Activated naive CD8-positive, alpha-beta T cell treated with anti-CD3 and anti-CD28 coated beads, Interleukin-2, amount 50 U/mL, for 24 hours (primary cell): ENCODE results near the gene RMC1.
"Not testable (repeated sequence)": the region's sequence is repeated elsewhere in the genome, so short reads cannot be mapped to it uniquely, and the experiment has no call there.

Source experiments
- ATAC-seq: fragments of 150-1000 bp; cut with Tn5 transposase; one replicate; pipeline ENCODE4 v1.10.0; 2021
- DNase-seq: peaks from one replicate; pipeline ENCODE4 v3.0.0; 2021
- H3K27ac Mint-ChIP-seq: one replicate; pipeline ENCODE4 v1.8.0; 2021; ENCODE audit warnings: mild to moderate bottlenecking, mixed read lengths
- H3K27me3 Mint-ChIP-seq: one replicate; pipeline ENCODE4 v1.8.0; 2021; ENCODE audit warnings: mixed read lengths
- H3K36me3 Mint-ChIP-seq: one replicate; pipeline ENCODE4 v1.8.0; 2021; ENCODE audit warnings: low read depth, mixed read lengths
- H3K4me1 Mint-ChIP-seq: one replicate; pipeline ENCODE4 v1.8.0; 2021; ENCODE audit warnings: mixed read lengths
- H3K4me3 Mint-ChIP-seq: one replicate; pipeline ENCODE4 v1.8.0; 2021; ENCODE audit warnings: mild to moderate bottlenecking, moderate library complexity, mixed read lengths
- H3K9me3 Mint-ChIP-seq: one replicate; pipeline ENCODE4 v1.8.0; 2021; ENCODE audit warnings: mixed read lengths

Gene RMC1

GRCh38 chr18:23485386-23485785 is 17.9 kb upstream of the RMC1 start:
- ATAC-seq (no peak), DNase-seq (no peak)
- Mint-ChIP-seq H3K4me1 (peaks cover 27% of the 10 kb centered on the region), H3K27ac (no peak overlapping the region), H3K27me3 (no peaks in the 10 kb centered on the region), H3K4me3 (no peak overlapping the region), H3K36me3 (peaks cover 11% of the 10 kb centered on the region), H3K9me3 (no peaks in the 10 kb centered on the region)

GRCh38 chr18:23487738-23488570 is 15.4 kb upstream of the RMC1 start:
- no peaks in the 10 kb centered on the region for H3K27me3 Mint-ChIP-seq
- DNase-seq: peak; percentile 47

DNA sequence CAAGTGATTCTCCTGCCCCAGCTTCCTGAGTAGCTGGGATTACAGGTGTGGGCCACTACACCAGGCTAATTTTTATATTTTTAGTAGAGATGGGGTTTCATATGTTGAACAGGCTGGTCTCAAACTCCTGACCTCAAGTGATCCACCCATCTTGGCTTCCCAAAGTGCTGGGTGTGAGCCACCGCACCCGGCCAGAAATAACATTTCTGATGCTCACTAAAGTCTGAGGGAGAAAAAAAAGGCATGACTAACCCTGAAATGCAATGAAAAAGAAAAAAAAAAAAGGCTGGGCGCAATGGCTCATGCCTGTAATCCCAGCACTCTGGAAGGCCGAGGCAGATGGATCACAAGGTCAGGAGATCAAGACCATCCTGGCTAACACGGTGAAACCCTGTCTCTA is 13.7 kb upstream of the RMC1 start:
- DNase-seq, H3K27me3 Mint-ChIP-seq, ATAC-seq, H3K27ac Mint-ChIP-seq, H3K36me3 Mint-ChIP-seq, H3K9me3 Mint-ChIP-seq, H3K4me3 Mint-ChIP-seq: not testable (repeated sequence)
- H3K4me1 Mint-ChIP-seq: peaks cover 23% of the 10 kb centered on the region

More at GRCh38 chr18:23487738-23488570, 15.4 kb upstream of the RMC1 start:
- peak overlapping the region; percentile 80 for H3K27ac Mint-ChIP-seq
- peak; percentile 85 for ATAC-seq
- peaks cover 5% of the 10 kb centered on the region for H3K36me3 Mint-ChIP-seq
- peaks cover 23% of the 10 kb centered on the region for H3K4me1 Mint-ChIP-seq
- H3K9me3 Mint-ChIP-seq: no peaks in the 10 kb centered on the region
- H3K4me3 Mint-ChIP-seq: peak overlapping the region; percentile 30

DNA sequence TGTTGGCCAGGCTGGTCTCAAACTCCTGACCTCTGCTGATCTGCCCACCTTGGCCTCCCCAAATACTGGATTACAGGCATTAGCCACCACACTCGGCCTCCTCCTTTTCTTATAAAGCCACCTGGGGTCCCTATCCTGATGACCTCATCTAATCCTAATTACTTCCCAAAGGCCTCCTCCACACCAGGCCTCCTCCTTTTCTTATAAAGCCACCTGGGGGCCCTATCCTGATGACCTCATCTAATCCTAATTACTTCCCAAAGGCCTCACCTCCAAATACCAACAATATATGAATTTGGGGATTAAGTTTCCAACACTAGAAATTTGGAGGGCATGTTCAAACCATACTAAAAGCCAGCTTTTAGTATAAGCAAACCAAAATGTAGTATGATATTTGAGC is 9.7 kb upstream of the RMC1 start:
- H3K27ac Mint-ChIP-seq: no peak overlapping the region
- peaks cover 21% of the 10 kb centered on the region for H3K4me1 Mint-ChIP-seq
- no peak overlapping the region for H3K4me3 Mint-ChIP-seq
- H3K9me3 Mint-ChIP-seq: no peaks in the 10 kb centered on the region
- H3K27me3 Mint-ChIP-seq: no peaks in the 10 kb centered on the region
- no peaks in the 10 kb centered on the region for H3K36me3 Mint-ChIP-seq
- DNase-seq: no peak
- ATAC-seq: no peak

- no peaks in the 10 kb centered on the region for H3K27me3 Mint-ChIP-seq
- DNase-seq (no peak), ATAC-seq (no peak)
- H3K9me3 Mint-ChIP-seq: no peaks in the 10 kb centered on the region
- H3K36me3 Mint-ChIP-seq: no peaks in the 10 kb centered on the region
- H3K27ac Mint-ChIP-seq: no peak overlapping the region
- H3K4me3 Mint-ChIP-seq: no peak overlapping the region
- H3K4me1 Mint-ChIP-seq: peaks cover 26% of the 10 kb centered on the region
These were observed 8.3 kb upstream of the RMC1 start for GRCh38 chr18:23494992-23495391.

GRCh38 chr18:23495723-23496440 is 7.4 kb upstream of the RMC1 start:
- H3K9me3 Mint-ChIP-seq: no peaks in the 10 kb centered on the region
- H3K27me3 Mint-ChIP-seq: no peaks in the 10 kb centered on the region
- DNase-seq (no peak), ATAC-seq (no peak)
- H3K4me1 Mint-ChIP-seq: peaks cover 23% of the 10 kb centered on the region
- H3K36me3 Mint-ChIP-seq: no peaks in the 10 kb centered on the region
- no peak overlapping the region for H3K27ac Mint-ChIP-seq
- H3K4me3 Mint-ChIP-seq: peak overlapping the region; percentile 22

DNA sequence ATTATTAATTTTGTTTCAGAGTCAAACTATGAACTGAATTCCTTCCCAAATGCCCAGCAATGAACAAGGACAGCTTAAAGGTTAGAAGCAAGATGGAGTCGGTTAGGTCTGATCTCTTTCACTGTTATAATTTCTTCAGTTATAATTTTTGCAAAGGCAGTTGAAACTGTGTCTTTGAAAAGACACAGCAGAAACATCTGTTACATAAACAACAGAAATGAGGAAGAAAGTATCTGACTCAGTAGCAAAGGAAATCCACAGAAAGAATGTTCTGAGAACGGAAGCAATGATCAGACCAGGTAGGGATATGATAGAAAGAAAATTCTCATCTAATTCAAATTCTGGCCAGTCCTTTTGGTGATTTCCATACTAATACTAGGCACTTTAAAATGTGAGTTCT is 5.2 kb upstream of the RMC1 start:
- H3K9me3 Mint-ChIP-seq: no peaks in the 10 kb centered on the region
- no peak overlapping the region for H3K4me3 Mint-ChIP-seq
- no peak overlapping the region for H3K27ac Mint-ChIP-seq
- H3K4me1 Mint-ChIP-seq: peaks cover 32% of the 10 kb centered on the region
- H3K36me3 Mint-ChIP-seq: no peaks in the 10 kb centered on the region
- no peaks in the 10 kb centered on the region for H3K27me3 Mint-ChIP-seq
- no peak for DNase-seq
- no peak for ATAC-seq

DNA sequence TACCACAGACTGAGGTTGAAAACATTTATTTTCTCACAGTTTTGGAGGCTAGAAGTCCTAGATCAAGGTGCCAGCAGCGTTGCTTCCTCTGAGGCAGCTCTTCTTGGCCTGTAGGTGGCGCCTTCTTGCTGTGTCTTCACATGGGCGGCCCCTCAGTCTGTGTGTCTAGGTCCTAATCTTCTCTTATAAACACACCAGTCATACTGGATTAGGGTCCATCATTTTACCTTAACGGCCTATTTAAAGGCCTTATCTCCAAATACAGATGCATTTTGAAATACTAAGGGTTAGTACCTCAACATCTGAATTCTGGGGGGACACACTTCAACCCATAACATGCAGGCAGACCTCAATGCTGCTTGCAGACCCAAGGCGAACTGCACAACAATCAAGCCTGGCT is 4.4 kb upstream of the RMC1 start:
- no peak overlapping the region for H3K4me3 Mint-ChIP-seq
- H3K27ac Mint-ChIP-seq: peak overlapping the region; percentile 8
- DNase-seq (peak; percentile 77), ATAC-seq (peak; percentile 62)
- H3K36me3 Mint-ChIP-seq: no peaks in the 10 kb centered on the region
- no peaks in the 10 kb centered on the region for H3K27me3 Mint-ChIP-seq
- no peaks in the 10 kb centered on the region for H3K9me3 Mint-ChIP-seq
- peaks cover 33% of the 10 kb centered on the region for H3K4me1 Mint-ChIP-seq

GRCh38 chr18:23499291-23499781 is 4.0 kb upstream of the RMC1 start:
- DNase-seq (no peak), ATAC-seq (no peak)
- Mint-ChIP-seq H3K36me3 (no peaks in the 10 kb centered on the region), H3K9me3 (no peaks in the 10 kb centered on the region), H3K4me3 (no peak overlapping the region), H3K27ac (peak overlapping the region; percentile 21), H3K27me3 (no peaks in the 10 kb centered on the region), H3K4me1 (peaks cover 37% of the 10 kb centered on the region)

- no peak for DNase-seq
- Mint-ChIP-seq H3K27ac (no peak overlapping the region), H3K4me3 (no peak overlapping the region), H3K4me1 (peaks cover 46% of the 10 kb centered on the region), H3K27me3 (no peaks in the 10 kb centered on the region), H3K36me3 (peaks cover 5% of the 10 kb centered on the region), H3K9me3 (no peaks in the 10 kb centered on the region)
- no peak for ATAC-seq
These were observed 1.7 kb upstream of the RMC1 start for GRCh38 chr18:23501626-23502025.

- Mint-ChIP-seq H3K27me3 (no peaks in the 10 kb centered on the region), H3K4me3 (peak overlapping the region; percentile 82), H3K9me3 (no peaks in the 10 kb centered on the region), H3K4me1 (peaks cover 49% of the 10 kb centered on the region), H3K27ac (peak overlapping the region; percentile 88), H3K36me3 (peaks cover 5% of the 10 kb centered on the region)
- ATAC-seq (no peak), DNase-seq (no peak)
These were observed 734 bp upstream of the RMC1 start for GRCh38 chr18:23502516-23503037.

GRCh38 chr18:23503963-23504344 is 643 bp downstream of the RMC1 start:
- ATAC-seq: no peak
- no peak for DNase-seq
- peak overlapping the region; percentile 90 for H3K27ac Mint-ChIP-seq
- no peaks in the 10 kb centered on the region for H3K27me3 Mint-ChIP-seq
- peaks cover 39% of the 10 kb centered on the region for H3K4me1 Mint-ChIP-seq
- H3K9me3 Mint-ChIP-seq: no peaks in the 10 kb centered on the region
- H3K4me3 Mint-ChIP-seq: peak overlapping the region; percentile 96
- peaks cover 12% of the 10 kb centered on the region for H3K36me3 Mint-ChIP-seq

GRCh38 chr18:23504720-23505119 is 1.4 kb downstream of the RMC1 start:
- H3K27ac Mint-ChIP-seq: peak overlapping the region; percentile 90
- no peaks in the 10 kb centered on the region for H3K9me3 Mint-ChIP-seq
- peaks cover 13% of the 10 kb centered on the region for H3K36me3 Mint-ChIP-seq
- DNase-seq: no peak
- H3K4me3 Mint-ChIP-seq: peak overlapping the region; percentile 96
- H3K27me3 Mint-ChIP-seq: no peaks in the 10 kb centered on the region
- ATAC-seq: no peak
- peaks cover 35% of the 10 kb centered on the region for H3K4me1 Mint-ChIP-seq

DNA sequence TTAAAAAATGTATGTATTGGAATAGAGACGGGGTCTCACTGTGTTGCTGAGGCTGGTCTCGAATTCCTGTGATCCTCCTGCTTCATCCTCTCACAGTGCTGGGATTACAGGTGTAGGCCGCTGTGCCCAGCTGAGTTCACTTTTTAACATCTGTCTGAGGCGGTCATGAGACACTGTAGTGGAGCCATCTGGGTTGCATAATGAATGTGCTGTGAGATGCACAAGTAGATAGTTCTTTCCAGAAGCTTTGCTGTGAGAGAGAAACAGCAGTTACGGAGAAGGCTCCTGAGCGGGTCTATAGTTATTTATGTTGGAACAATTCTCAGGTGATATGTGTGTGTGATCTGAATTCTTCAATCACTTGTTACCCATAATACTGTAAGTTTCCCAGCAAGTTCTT is 3.1 kb downstream of the RMC1 start:
- no peak overlapping the region for H3K4me3 Mint-ChIP-seq

GRCh38 chr18:23510923-23511322 is 7.6 kb downstream of the RMC1 start:
- not testable (repeated sequence) for H3K4me3 Mint-ChIP-seq, DNase-seq, H3K27ac Mint-ChIP-seq, H3K27me3 Mint-ChIP-seq, H3K9me3 Mint-ChIP-seq, ATAC-seq
- Mint-ChIP-seq H3K4me1 (peaks cover 20% of the 10 kb centered on the region), H3K36me3 (peaks cover 39% of the 10 kb centered on the region)

More for the DNA sequence above, 3.1 kb downstream of the RMC1 start:
- ATAC-seq (no peak), DNase-seq (no peak)
- Mint-ChIP-seq H3K9me3 (no peaks in the 10 kb centered on the region), H3K27ac (no peak overlapping the region), H3K36me3 (peaks cover 27% of the 10 kb centered on the region), H3K27me3 (no peaks in the 10 kb centered on the region), H3K4me1 (peaks cover 35% of the 10 kb centered on the region)
